WERI-Rb-1 (cell line): ENCODE measurements around the gene CSF2.

ENCODE experiments used
- DNase-seq: peaks from one replicate; pipeline ENCODE4 v3.0.0-alpha.2; 2020
- H3K27ac ChIP-seq: fragments of 250-450 bp; sonication (Bioruptor Pico); 2 replicates; pipeline ENCODE4 v1.5.1; 2020; ENCODE audit warnings: mild to moderate bottlenecking, moderate library complexity
- H3K27me3 ChIP-seq: fragments of 250-450 bp; sonication (Bioruptor Pico); 2 replicates; pipeline ENCODE4 v1.5.1; 2021; ENCODE audit warnings: mild to moderate bottlenecking, low read depth, moderate library complexity; ENCODE audit not compliant: insufficient read depth, severe bottlenecking
- H3K36me3 ChIP-seq: fragments of 250-450 bp; sonication (Bioruptor Pico); 2 replicates; pipeline ENCODE4 v1.5.1; 2020; ENCODE audit warnings: mild to moderate bottlenecking, moderate library complexity
- H3K4me3 ChIP-seq: 2 replicates; pipeline ENCODE4 v1.5.1; 2011; ENCODE audit warnings: low read depth, mild to moderate bottlenecking, control low read depth, low read length
- H3K9me3 ChIP-seq: fragments of 250-450 bp; sonication (Bioruptor Pico); 2 replicates; pipeline ENCODE4 v1.5.1; 2021; ENCODE audit warnings: mild to moderate bottlenecking, moderate library complexity; ENCODE audit not compliant: severe bottlenecking
- TF ChIP-seq, protein P1 (sequence below): IDR thresholded peaks from 2 replicates; pipeline ENCODE4 v1.5.1; 2011; ENCODE audit warnings: low read depth, mild to moderate bottlenecking, control low read depth, inconsistent platforms, low read length

CSF2 gene

DNA sequence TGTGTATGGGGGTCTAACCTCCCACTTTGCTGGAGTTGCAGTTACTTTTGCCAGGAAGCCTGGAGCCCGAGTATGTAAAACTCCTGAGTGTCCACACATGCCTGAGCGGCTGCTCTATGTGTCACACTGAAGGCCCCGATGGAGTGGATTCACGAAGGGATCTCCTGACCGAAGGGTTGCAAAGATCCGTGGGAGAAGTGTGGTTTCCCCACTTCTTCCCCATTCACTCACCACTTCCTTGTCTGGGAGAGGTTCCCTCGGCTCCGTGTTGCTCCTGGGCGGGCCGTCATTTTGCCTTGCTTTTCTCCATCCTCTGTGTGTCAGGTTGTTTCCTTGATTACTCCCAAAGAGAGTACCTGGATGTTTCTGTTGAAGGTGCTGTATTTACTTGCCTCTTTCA lies 29.4 kb upstream of the CSF2 start:
- DNase-seq: no peak
- H3K9me3 ChIP-seq: no peaks in the 10 kb centered on the region
- no peaks in the 10 kb centered on the region for H3K27me3 ChIP-seq
- no peak overlapping the region for H3K27ac ChIP-seq
- no peak overlapping the region for H3K4me3 ChIP-seq
- H3K36me3 ChIP-seq: no peaks in the 10 kb centered on the region
- TF ChIP-seq, protein P1, sequence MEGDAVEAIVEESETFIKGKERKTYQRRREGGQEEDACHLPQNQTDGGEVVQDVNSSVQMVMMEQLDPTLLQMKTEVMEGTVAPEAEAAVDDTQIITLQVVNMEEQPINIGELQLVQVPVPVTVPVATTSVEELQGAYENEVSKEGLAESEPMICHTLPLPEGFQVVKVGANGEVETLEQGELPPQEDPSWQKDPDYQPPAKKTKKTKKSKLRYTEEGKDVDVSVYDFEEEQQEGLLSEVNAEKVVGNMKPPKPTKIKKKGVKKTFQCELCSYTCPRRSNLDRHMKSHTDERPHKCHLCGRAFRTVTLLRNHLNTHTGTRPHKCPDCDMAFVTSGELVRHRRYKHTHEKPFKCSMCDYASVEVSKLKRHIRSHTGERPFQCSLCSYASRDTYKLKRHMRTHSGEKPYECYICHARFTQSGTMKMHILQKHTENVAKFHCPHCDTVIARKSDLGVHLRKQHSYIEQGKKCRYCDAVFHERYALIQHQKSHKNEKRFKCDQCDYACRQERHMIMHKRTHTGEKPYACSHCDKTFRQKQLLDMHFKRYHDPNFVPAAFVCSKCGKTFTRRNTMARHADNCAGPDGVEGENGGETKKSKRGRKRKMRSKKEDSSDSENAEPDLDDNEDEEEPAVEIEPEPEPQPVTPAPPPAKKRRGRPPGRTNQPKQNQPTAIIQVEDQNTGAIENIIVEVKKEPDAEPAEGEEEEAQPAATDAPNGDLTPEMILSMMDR: no peak

DNA sequence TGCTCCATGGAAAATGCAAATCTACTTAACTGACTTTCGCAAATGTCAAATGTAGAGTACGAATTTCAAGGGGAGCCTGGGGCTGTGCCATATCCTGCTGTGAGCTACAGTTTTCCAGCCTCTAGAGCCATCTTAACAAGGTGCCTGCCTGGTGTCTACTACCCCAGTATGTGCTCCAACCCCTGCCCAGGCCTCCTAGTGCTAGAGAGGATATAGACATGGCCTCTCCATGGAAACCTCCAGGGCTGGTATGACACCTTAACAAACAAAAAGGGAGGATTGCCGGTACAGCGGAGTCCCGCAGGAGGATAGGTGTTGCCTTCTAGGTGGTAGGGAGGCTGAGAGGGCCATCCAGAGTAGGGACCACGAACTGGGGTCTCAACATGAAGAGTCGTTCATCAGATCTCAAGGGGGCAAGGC lies 26.7 kb upstream of the CSF2 start:
- TF ChIP-seq, protein P1: no peak
- H3K9me3 ChIP-seq: no peaks in the 10 kb centered on the region
- H3K27me3 ChIP-seq: no peaks in the 10 kb centered on the region
- H3K27ac ChIP-seq: no peak overlapping the region
- no peaks in the 10 kb centered on the region for H3K36me3 ChIP-seq
- H3K4me3 ChIP-seq: no peak overlapping the region
- no peak for DNase-seq

DNA sequence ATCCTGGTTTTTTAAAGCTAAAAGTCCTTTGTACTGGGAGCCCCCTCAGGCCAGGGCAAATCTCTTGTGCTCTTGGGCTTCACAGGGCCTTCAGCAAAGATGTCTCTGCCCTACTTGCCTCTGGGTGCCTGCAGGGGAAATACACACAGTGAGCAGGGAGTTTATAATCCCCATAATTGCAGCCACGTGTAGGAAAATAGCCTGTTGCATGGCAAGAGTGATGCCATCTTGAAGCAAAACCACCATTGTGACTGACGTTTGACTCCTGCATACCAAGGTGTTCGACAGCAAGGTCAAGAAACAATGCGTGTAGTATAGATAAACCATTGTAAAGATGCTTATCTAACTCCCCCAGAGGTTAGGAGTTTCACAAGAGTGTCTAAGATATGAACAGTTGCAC lies 24.5 kb upstream of the CSF2 start:
- Histone ChIP-seq H3K27me3 (no peaks in the 10 kb centered on the region), H3K36me3 (no peaks in the 10 kb centered on the region), H3K27ac (no peak overlapping the region), H3K9me3 (no peaks in the 10 kb centered on the region), H3K4me3 (no peak overlapping the region)
- DNase-seq: no peak
- TF ChIP-seq, protein P1: no peak

- TF ChIP-seq, protein P1: no peak
- H3K4me3 ChIP-seq: no peak overlapping the region
- H3K9me3 ChIP-seq: no peaks in the 10 kb centered on the region
- DNase-seq: no peak
- H3K36me3 ChIP-seq: no peaks in the 10 kb centered on the region
- H3K27ac ChIP-seq: no peak overlapping the region
- no peaks in the 10 kb centered on the region for H3K27me3 ChIP-seq
These were observed 24.0 kb upstream of the CSF2 start for GRCh38 chr5:132049559-132049958.

DNA sequence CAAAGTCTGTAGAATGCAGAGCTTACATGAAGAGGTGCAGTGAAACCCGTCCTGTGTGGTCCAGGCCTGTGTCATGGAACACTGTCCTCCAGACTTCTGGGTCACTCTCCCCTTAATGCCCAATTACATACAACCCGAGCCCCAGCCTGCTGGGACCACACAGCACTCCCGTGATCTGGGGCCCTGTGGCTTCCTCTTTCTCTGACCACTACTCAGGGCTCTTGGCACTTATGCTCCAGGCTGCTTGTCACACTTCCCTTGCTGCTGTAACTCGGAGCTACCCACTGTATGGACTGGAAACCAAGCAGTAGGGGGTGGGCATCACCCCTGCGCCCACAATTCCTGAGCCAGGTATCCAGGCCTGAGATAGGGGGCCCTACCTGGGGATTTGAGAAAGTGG lies 23.5 kb upstream of the CSF2 start:
- DNase-seq: no peak
- TF ChIP-seq, protein P1: no peak
- no peaks in the 10 kb centered on the region for H3K36me3 ChIP-seq
- no peaks in the 10 kb centered on the region for H3K9me3 ChIP-seq
- no peak overlapping the region for H3K4me3 ChIP-seq
- no peak overlapping the region for H3K27ac ChIP-seq
- no peaks in the 10 kb centered on the region for H3K27me3 ChIP-seq

- H3K4me3 ChIP-seq: no peak overlapping the region
- H3K36me3 ChIP-seq: no peaks in the 10 kb centered on the region
- H3K9me3 ChIP-seq: no peaks in the 10 kb centered on the region
- H3K27me3 ChIP-seq: no peaks in the 10 kb centered on the region
- H3K27ac ChIP-seq: no peak overlapping the region
- TF ChIP-seq, protein P1: no peak
- DNase-seq: no peak
These were observed 22.7 kb upstream of the CSF2 start for GRCh38 chr5:132050661-132051552.
